Forelimb muscle (tissue), 1 donor: ENCODE results near the gene MEGF11. TPM values are rescaled to one million over a fixed set of nuclear protein-coding genes. Genes with fewer than 3 reads are reported as not detected.

ENCODE experiments used
- DNase-seq: peaks from one replicate; pipeline ENCODE4 v3.0.0-alpha.2; 2013; ENCODE audit warnings: low read depth
- polyA plus RNA-seq: library from polyadenylated mRNA; unstranded; fragments of 120-200 nt; gene quantifications from one replicate; pipeline ENCODE4 v1.2.1, GENCODE V29; 2013; ENCODE audit not compliant: insufficient read length

Gene MEGF11
- 0.28 TPM for polyA plus RNA-seq

DNA sequence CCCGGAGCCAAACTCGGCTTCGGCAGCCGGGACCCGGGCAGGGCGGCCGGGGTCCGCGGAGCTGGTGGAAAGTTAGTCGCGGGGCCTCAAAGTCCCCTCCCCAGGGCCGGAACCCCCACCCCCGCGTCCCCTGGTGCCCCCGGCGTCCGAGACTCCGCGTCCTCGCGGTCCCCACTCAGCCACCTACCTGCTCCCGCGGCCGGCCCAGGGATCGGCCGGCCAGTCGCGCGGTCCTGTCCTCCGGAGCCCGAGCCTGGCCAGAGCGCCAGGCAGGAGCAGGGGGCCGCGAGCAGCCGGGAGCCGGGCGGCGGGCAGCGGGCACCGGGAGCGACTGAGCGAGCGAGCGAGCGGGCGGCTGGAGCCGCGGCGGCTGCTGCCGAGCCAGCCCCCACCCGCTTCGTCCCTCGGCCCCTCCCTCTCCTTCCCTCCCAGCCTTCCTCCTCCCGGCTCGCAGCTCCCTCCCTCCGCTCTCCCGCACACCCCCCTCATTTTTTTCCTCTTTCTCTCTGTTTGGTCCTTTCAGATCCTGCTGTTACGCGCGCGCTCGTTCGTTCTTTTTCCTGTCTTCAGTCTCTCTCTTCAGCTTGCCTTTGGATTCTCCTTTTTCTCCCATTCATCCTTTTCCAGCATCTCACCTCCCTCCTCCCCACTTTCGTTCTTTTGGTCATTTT lies at the start of gene MEGF11:
Gene MEGF11 (minus strand): TSS at position 333 of the 671 bp plus-strand sequence. CDS start 125,347 bp downstream, outside the sequence.
- no peak for DNase-seq

DNA sequence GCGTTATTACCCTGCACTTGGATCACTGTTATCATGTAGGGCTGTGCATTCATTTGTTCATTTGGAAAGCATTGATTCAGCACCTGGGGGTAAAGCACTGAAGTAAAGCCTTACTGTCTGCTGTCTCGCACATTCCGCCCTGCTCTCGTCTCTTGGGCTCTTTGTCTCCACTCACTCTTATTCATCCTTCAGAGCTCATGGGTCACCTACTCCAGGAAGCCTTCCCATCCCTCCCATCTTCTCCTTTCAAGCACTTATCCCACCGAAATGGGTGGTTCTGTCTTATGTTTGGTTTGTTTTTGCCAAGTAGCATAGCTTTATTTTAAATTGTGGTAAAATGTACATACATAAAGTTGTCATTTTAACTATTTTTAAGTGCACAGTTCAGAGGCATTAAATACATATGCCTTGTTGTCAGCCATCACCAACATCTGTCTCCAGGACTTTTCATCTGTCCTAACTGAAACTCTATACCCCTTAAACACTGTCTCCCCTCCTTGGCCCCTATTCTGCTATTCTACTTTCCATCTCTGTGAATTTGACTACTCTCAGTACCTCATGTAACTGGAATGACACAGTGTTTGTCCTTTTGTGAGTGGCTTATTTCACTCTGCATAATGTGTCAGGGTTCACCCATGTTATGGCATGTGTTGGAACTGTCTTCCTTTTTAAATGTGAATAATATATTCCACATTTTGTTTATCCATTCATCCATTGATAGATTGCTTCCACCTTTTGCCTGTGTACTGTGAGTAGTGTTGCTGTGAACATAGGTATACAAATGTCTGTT lies 49.1 kb upstream of the MEGF11 start:
- DNase-seq: no peak

DNA sequence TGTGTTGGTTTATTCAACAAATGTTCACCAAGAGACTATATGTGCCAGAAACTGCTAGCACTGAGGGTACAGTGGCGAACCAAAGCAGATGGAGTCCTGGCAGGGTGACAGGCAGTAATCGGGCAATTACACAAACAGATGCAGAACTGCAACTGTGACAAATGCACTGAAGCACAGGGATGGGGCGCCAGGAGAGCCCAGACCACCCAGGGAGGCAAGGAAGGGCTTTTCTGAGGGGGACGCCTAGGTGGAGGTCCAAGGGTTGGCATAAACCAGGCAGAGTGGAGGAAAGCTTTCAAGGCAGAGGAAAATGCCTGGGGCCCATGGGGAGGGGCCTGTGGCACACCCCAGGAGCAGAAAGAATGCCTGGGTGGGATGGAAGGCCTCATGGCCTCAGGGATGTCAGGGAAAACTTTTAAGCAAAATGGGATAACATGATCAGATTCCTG lies 45.3 kb upstream of the MEGF11 start:
- DNase-seq: no peak

DNA sequence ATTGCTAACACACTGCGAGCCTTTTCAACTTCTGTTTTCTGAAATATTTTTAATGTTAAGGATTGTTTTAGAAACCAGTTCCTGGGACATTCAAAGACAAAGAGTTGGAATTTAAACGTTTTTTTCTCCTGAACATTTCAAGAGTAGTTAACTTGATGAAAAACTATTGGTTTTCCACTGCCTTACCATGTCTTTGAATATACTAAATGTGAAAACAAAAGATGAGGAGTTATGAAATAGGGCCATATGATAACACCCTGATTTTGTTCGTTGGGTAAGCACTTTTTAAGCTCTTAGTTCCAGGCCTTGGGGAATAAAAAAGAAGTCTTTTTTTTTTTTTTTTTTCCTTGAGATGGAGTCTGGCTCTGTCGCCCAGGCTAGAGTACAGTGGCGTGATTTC lies 42.6 kb upstream of the MEGF11 start:
- DNase-seq: no peak

DNA sequence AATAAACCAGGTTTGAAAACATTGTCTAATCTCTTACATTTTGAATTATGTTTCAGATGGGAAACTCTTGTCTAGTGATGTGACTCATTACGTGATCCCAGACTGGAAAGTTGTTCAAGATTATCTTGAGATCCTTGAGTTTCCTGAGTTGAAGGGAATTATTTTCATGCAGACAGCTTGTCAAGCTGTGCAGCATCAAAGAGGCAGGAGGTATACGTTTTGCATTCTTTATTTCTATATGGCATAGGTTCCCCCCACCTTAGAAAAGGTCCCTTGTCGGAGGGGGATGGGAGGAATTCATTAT lies 41.3 kb upstream of the MEGF11 start:
- no peak for DNase-seq

DNA sequence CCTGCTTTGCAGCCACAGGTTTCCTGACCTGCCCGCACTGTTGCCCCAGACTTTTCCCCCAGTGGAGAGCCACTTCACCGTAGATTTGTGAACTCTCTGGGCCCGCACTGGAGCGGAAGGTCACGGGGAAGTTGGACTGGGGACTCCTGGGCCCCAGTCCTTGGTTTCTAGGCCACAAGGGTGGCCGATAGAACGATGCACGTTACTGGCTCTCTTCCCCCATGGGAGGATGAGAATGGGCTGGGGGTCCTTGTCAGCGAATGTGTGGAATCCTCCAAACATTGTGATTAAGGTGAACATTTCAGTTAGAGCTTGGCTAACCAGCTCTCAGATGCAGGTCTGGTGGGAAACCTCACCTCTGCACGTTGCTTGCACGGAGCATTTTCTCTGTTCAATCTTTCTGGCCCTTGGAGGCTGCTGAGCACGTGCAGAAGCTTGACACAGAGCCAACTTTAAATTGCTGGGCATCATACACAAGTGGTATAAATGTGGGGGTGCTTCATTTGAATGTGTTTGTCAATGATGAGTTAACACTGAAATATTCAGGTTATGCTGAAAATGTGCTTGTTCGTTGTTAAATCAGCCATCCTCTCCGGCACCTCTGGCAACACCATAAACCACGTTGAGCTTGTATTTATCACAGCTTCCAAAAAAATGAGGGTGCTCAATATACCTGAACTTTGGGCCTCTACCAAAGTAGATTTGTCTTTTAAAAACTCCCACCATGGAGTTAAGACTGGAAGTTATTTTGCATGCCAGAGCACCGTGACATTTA lies 40.8 kb upstream of the MEGF11 start:
- DNase-seq: no peak

DNA sequence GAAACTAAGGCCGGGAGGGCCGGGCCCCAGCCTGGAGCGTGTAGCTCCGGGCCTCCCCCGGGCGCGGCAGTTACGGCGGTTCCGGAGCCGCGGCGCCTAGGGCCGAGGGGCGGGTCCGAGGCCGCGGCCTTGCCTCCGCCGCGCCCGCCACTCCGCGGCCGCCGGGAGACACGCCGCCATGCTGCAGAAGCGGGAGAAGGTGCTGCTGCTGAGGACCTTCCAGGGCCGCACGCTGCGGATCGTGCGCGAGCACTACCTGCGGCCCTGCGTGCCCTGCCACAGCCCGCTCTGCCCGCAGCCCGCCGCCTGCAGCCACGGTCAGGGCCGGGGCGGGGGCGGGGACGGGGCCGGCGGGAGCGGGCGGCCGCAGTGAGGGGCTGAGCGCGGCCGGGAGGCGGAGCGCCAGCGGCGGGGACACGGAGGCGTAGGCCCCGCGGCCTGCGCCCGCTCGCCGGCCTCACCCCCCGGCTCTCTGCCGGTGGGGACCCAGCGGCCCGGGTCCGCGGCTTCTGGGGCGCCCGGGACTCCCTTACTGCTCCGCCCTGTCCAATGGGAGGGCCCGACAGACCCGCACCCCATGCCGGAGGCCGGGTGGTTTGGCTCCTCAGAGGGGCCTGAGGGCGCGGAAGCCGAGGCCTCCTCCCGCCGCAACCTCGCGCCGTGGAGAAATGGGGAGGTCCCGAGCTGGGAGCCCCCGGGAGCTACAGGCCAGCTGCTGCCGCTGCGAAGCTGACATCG lies 40.0 kb upstream of the MEGF11 start, which contains the start of gene DIS3L:
Gene DIS3L (plus strand): TSS at position 150 of the 738 bp plus-strand sequence. CDS start 29 bp downstream, at position 179.
- DNase-seq: no peak

DNA sequence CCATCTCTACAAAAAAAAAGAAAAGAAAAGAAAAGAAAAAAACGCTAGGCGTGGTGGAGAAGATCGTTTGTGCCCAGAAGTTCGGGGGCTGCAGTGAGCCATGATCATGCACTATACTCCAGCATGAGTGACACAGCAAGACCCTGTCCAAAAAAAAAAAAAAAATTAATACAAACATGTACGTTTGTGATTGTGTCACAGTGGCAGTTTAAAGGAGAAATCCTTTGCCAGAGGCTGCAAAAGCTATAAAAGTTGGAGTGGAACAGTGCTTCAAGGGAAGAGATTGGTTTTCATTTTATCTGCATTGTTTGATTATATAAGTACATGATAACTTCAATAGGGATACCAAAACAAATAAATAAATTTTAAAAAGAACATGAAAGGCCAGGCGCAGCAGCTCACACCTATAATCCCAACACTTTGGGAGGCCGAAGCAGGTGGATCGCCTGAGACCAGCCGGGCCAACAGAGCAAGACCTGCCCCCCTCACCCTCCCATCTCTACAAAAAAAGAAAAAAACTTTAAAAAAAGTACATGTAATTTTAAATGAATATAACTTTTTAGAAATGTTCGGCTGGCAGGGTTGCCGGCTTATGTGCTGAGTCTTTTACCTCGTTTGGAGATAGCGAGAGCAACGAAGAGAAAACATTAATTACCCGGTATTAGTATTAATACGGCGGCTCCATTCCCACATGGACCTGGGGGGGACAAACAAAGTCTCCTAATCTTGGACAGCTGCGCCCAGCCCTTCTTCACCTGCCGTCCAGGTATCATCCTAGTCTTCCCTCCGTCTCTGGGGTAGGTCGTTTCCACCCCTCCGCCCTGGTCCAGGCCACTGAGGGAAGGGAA lies 39.2 kb upstream of the MEGF11 start:
- DNase-seq: no peak

DNA sequence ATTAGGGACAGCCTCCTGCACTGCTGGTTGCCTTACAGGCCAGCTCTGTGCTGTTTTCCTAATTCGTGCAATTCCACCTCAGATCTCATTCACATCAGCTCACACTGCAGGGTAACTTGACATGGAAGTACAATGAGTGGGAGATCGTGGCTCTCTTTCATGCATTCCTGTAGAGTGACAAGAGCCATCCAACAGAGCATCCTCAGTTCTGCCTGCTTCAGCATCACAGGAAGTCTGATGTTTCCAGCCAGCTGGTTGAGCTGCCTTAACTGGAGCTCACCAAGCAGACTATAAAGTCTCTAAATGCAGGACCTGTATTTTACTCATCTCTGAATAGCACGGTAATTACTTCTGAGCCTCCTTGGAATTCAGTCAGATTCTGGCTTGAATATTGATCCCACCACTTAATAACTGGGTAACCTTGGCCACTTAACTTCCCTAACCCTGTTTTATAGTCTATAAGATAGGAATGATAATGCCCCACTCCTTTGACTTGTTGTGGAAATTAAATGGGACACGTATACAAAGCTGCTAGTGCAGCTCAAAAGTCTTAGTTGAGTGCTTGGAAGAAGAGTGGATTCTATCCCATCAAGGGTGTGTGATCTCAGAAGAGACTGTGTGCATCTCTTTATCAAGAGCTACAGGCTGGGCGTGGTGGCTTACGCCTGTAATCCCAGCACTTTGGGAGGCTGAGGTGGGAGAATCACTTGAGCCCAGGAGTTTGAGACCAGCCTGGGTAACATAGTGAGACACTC lies 38.4 kb upstream of the MEGF11 start:
- DNase-seq: no peak

DNA sequence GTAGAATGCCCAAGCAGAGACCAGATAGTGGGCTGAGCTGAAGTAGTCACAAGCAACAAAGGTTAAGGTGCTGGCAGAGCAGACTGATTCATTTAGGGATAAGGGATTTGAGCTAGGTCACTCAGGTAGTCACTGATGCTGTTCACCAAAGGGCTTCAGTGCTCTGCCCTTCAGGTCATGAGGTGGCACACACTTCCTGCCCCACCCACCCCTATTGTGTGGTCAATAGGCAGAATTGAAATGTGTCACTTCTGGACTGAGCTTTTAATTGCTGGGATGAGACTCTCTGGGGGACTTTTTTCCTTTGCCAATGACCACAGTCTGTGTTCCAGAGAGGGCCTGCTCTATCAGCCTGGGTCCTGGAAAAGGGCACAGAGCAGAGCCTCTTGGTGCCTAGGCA lies 37.0 kb upstream of the MEGF11 start:
- no peak for DNase-seq

DNA sequence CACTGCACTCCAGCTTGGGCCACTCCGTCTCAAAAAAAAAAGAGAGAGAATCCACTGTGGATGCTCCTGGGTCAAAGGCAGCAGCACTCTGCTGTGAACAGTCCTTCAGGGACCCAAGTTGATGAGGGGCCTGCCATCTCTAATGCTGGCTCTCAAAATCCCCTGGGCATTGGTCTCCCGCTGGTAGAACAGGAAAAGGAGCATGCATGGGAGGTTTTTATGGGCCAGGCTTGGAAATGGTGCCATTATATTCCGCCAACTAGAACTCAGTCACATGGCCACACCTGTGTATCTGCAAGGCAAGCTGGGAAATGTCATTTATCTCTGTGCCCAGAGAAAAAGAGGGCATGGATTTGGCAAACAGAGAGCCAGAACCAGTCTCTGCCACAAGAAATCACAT lies 36.5 kb upstream of the MEGF11 start:
- DNase-seq: no peak

DNA sequence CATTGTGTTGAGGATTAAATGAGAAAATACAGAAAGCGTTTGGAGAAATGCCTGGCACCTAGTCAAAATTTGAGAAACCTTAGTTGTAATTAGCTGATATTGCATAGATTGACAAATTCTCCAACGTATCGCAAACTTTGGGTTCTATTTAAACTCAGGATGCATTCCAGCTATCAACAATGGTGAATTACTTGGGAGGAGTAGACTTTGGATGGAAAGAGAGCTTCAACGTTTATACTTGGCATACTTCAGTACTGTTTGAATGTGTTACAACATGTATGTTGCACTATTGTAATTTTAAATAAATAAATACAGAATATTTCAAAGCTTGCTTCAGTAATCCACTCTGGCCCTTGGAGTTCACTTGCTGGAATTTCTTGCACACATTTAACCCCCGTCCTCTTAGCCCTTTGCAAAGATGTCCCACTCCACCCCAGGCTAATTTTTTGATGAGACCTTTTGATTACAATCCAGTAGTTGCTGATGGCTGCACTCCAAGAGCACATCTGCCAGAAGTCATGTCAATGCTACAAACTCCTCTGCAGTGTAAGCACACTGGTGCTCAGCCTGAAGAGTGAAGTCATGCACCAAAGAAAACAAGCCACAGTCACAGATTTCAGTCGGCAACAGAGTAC lies 35.1 kb upstream of the MEGF11 start:
- DNase-seq: no peak

DNA sequence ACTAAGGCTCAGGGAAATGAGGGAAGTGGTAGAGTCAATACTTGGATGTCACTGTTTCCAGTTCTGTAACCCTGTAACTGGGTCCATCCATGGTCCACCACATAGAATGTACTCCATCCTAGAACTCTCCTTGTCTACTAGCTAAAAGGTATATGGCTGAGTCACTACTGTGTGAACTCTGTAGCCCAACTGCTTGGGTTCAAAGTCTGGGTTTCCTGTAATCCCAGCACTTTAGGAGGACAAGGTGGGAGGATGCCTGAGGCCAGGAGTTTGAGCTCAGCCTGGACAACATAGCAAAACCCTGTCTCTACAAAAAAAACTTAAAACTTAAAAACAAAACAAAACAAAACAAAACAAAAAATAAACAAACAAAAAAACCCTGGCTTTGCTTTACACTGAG lies 34.5 kb upstream of the MEGF11 start:
- no peak for DNase-seq

DNA sequence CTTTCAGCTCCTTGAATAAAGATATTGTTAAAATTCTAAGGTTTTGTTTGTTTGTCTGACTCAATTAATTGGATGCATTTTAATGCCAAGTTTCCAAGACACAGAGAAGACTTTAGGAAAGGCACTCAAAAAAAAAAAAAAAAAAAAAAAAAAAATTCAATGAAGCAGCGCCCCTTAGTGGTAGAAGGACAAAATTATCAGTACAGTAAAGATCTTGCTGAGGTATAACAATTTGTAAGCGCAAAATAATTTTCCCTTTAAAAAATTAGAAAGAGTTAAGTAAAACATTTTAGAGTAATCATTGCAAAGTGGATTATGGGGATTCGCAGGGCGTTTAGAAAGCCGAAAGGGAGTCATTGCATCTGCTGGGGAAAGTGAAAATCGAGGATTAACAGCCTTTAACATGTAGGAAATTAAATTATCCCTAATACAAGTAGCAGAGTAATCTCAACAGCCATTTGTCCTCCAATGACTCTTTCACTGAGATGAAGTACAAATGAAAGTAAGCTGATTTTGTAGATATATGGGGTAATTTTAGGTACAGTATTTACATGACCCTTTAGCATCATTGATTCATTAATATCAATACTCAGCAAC lies 34.0 kb upstream of the MEGF11 start:
- no peak for DNase-seq

DNA sequence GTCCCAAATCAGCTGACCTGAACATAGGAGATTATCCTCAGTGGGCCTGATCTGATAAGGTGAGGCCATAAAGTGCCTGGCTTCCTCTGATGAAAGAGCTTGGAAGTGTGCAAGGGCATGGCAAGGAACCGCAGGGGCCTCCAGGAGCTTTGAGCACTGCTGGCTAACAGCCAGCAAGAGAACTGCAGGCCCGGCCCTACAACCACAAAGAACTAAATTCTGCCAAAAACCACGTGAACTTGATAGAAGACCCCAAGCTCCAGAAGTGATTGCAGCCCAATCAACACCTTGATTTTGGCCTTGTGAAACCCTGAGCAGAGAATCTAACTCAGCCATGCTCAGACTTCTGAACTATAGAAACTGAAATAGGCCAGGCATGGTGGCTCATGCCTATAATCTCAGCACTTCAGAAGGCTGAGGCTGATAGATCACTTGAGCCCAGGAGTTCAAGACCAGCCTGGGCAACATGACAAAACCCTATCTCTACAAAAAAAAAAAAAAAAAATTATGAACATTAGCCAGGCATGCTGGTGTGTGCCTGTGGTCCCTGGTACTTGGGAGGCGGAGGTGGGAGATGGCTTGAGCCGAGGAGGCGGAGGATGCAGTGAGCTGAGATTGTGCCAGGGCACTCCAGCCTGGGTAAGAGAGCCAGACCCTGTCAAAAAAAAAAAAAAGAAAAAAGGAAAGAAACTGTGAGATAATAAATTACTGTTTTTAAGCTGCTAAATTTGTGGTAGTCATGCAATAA lies 32.2 kb upstream of the MEGF11 start:
- DNase-seq: no peak

DNA sequence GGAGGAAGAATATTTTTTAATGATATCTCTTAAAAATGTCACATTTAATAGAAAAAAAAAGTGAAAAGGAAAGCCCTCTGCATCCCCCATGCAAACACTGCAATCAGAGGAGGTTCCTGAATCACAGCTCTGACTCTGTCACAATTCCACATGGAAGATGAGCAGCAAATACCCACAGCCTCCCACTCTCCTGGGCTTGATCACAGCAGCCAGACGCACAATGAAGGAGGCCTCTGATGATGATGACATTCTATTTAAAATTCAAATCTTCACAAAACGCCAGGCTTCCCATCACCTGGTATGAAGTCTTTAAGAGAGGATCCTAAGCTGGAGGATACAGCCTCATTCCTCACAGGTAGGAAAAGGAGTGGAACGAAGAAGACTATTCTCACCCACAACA lies 30.7 kb upstream of the MEGF11 start:
- no peak for DNase-seq

DNA sequence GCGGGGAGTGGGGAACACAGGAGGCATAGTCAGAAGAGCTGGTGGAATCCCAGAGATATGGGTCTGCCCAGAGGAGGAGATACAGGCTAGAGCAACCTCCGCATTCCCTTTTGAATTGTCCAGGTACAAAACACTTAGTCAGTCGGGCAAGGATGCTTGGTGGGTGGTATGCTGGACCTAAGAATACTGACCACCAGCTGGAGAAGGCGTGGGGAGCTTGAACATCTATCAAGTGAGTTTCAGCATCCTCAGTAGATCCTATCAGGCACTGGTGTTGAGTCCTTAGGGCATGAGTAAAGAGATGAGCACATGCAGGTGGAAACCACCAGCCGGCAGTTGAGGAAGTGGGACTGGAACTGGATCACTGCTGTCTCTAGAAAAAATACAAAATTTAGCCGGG lies 25.1 kb upstream of the MEGF11 start:
- DNase-seq: no peak

DNA sequence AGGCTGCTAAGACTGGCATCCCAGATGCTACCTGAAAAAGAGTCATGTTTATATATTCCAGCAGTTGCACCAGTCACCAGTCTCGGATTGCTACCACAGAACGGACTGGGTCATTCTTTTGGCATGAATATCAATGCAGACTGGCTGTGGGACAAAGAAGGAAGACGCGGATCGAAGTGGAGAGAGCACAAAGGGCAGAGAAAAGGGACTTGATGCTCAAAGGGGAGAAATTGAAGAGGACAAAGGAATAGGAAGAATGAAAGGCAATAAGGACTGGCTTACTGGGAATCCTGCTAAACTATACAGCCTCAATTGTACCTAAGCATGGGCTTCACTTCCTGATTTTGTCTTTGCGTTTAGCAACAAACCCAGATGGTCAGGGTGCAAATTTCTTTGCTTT lies 24.5 kb upstream of the MEGF11 start:
- DNase-seq: no peak

DNA sequence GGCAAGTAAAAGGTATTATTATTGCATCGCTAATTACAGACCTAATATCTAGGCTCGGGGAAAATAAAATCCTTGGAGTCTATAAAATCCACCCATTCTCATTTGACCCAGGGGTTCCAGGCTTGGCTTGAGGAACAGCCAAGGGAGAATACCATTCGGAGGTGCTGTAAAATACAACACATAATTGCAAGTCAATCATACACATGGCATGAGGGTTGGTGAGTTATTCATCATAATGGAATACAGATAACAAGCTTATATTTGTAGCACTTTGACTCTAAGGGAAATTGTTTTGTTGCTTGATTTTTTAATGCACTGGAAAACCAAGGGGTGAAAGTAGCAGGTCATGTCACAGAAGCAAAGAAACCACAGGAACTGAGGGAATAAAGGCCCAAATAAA lies 23.0 kb upstream of the MEGF11 start:
- no peak for DNase-seq
